Tongue (tissue), 2 donors: ENCODE measurements around the gene ANKFY1. TPM values are rescaled to one million over a fixed set of nuclear protein-coding genes. Genes with fewer than 3 reads are reported as not detected.

Experiments used
- DNase-seq: peaks from one replicate; pipeline ENCODE4 v3.0.0-alpha.2; 2015
- total RNA-seq: library from RNA; depleted of rRNA; stranded (reverse); fragments of >200 nt; gene quantifications from one replicate; pipeline ENCODE4 v1.2.3, GENCODE V29; 2014

ANKFY1 gene
- total RNA-seq, 1 donor from 2014 or later = 49.1 TPM

- no peak for DNase-seq
These were observed 107.7 kb downstream of the ANKFY1 start for GRCh38 chr17:4155980-4156620.

GRCh38 chr17:4154201-4154600 lies 109.6 kb downstream of the ANKFY1 start:
- no peak for DNase-seq

- DNase-seq = no peak
These were observed 111.3 kb downstream of the ANKFY1 start for GRCh38 chr17:4152471-4152870.

GRCh38 chr17:4150096-4150495 lies 113.7 kb downstream of the ANKFY1 start:
- no peak for DNase-seq

GRCh38 chr17:4148611-4149308 lies 115.0 kb downstream of the ANKFY1 start:
- no peak for DNase-seq

GRCh38 chr17:4147751-4148310 lies 115.9 kb downstream of the ANKFY1 start:
- no peak for DNase-seq

- no peak for DNase-seq
These were observed 117.1 kb downstream of the ANKFY1 start for GRCh38 chr17:4146641-4147040.

GRCh38 chr17:4144422-4144747 lies 119.4 kb downstream of the ANKFY1 start:
- DNase-seq = no peak

GRCh38 chr17:4143563-4144421 lies 120.0 kb downstream of the ANKFY1 start:
- DNase-seq = peak; percentile 97

- DNase-seq = peak; percentile 12
These were observed 121.5 kb downstream of the ANKFY1 start for GRCh38 chr17:4142107-4142900.

GRCh38 chr17:4140125-4140524 lies 123.7 kb downstream of the ANKFY1 start:
- DNase-seq = no peak

GRCh38 chr17:4138906-4139526 lies 124.8 kb downstream of the ANKFY1 start:
- DNase-seq = peak; percentile 14

- no peak for DNase-seq
These were observed 127.4 kb downstream of the ANKFY1 start for GRCh38 chr17:4136373-4136772.

GRCh38 chr17:4135489-4135888 lies 128.3 kb downstream of the ANKFY1 start:
- DNase-seq = no peak

GRCh38 chr17:4134721-4135120 lies 129.1 kb downstream of the ANKFY1 start:
- no peak for DNase-seq

- DNase-seq = peak; percentile 8
These were observed 133.1 kb downstream of the ANKFY1 start for GRCh38 chr17:4130715-4131114.

- no peak for DNase-seq
These were observed 136.2 kb downstream of the ANKFY1 start for GRCh38 chr17:4127555-4127954.

GRCh38 chr17:4125552-4125951 lies 138.2 kb downstream of the ANKFY1 start:
- no peak for DNase-seq

- no peak for DNase-seq
These were observed 138.8 kb downstream of the ANKFY1 start for GRCh38 chr17:4124999-4125398.

- DNase-seq = no peak
These were observed 143.4 kb downstream of the ANKFY1 start for GRCh38 chr17:4120332-4120731.

GRCh38 chr17:4119299-4119698 lies 144.5 kb downstream of the ANKFY1 start:
- DNase-seq = no peak
